NB4 (cell line): ENCODE measurements around the gene ZNF764.

Source experiments
- POLR2A ChIP-seq: IDR thresholded peaks from 2 replicates; pipeline ENCODE4 v1.6.1; 2011; ENCODE audit warnings: mild to moderate bottlenecking; ENCODE audit not compliant: insufficient read length; ENCODE audit errors: extremely low read depth
- TF ChIP-seq, protein P1 (sequence below): IDR thresholded peaks from one replicate; pipeline ENCODE4 v1.5.1; 2012; ENCODE audit warnings: low read depth, low read length

DNA sequence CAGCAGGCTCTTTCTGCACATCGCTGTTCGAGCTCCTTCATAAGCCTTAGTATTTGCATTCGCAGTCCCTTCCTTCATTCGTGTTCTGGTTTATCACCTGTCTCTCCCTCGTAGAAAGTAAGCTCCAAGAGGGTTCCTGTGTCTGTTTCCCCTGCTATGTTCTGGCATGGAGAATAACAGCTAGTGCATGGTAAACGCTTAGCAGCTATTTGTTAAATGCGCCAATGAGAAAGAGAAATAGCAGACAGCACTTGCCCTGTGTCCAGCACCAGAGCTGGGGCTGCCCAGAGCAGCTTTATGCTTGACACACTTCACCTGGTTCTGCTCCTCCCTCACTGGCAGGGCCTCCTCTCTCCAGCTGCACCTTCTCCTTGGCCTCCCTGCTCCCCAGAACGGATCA, 7.8 kb upstream of the ZNF764 start:
- TF ChIP-seq, protein P1, sequence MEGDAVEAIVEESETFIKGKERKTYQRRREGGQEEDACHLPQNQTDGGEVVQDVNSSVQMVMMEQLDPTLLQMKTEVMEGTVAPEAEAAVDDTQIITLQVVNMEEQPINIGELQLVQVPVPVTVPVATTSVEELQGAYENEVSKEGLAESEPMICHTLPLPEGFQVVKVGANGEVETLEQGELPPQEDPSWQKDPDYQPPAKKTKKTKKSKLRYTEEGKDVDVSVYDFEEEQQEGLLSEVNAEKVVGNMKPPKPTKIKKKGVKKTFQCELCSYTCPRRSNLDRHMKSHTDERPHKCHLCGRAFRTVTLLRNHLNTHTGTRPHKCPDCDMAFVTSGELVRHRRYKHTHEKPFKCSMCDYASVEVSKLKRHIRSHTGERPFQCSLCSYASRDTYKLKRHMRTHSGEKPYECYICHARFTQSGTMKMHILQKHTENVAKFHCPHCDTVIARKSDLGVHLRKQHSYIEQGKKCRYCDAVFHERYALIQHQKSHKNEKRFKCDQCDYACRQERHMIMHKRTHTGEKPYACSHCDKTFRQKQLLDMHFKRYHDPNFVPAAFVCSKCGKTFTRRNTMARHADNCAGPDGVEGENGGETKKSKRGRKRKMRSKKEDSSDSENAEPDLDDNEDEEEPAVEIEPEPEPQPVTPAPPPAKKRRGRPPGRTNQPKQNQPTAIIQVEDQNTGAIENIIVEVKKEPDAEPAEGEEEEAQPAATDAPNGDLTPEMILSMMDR: no peak
- TF ChIP-seq POLR2A: no peak
